GM12874 (cell line): ENCODE results near the gene SEC24A.

Experiments used
- TF ChIP-seq, protein P1 (sequence below): IDR thresholded peaks from 2 replicates; pipeline ENCODE4 v1.5.1; 2011; ENCODE audit warnings: low read depth, mild to moderate bottlenecking, control low read depth, low read length, moderate library complexity; ENCODE audit not compliant: insufficient read depth

Gene SEC24A

DNA sequence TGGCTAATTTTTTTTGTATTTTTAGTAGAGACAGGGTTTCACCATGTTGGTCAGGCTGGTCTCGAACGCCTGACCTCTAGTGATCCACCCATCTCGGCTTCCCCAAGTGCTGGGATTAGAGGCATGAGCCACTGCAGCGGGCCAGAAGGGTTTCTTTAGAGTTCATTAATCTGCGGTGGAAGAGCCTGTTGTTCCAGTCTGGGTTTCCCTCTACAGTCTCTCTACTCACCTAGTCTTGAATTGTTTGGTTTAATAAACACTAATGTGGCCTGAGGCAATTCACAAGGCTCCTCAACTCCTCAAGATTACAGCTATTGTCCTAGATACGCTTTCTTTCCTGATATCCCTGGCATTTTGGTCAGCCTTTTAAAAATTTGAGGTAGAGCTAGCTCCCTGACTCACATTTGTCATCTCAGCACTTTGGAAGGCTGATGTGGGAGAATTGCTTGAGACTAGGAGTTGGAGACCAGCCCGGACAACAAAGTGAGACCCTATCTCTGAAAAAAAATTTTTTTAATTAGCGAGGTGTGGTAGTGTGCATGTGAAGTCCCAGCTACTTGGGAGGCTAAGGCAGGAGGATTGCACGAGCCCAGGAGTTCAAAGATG, 11.4 kb upstream of the SEC24A start:
- TF ChIP-seq, protein P1, sequence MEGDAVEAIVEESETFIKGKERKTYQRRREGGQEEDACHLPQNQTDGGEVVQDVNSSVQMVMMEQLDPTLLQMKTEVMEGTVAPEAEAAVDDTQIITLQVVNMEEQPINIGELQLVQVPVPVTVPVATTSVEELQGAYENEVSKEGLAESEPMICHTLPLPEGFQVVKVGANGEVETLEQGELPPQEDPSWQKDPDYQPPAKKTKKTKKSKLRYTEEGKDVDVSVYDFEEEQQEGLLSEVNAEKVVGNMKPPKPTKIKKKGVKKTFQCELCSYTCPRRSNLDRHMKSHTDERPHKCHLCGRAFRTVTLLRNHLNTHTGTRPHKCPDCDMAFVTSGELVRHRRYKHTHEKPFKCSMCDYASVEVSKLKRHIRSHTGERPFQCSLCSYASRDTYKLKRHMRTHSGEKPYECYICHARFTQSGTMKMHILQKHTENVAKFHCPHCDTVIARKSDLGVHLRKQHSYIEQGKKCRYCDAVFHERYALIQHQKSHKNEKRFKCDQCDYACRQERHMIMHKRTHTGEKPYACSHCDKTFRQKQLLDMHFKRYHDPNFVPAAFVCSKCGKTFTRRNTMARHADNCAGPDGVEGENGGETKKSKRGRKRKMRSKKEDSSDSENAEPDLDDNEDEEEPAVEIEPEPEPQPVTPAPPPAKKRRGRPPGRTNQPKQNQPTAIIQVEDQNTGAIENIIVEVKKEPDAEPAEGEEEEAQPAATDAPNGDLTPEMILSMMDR: no peak

DNA sequence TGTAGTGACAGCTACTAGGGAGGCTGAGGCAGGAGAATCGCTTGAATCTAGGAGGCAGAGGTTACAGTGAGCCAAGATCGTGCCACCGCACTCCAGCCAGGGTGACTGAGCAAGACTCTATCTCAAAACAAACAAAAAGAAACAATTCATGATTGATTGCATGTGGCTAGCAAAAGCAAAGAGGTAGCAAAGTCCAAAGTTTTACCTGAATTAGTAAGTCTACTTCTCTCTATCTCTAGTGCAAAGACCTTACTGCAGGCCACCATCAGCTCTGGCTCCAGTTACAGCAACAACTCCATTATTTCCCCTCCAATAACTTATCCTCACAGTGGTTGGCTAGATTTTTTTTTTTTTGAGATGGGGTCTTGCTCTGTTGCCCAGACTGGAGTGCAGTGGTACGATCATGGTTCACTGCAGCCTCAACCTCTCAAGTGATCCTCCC, 9.8 kb upstream of the SEC24A start:
- TF ChIP-seq, protein P1: no peak

DNA sequence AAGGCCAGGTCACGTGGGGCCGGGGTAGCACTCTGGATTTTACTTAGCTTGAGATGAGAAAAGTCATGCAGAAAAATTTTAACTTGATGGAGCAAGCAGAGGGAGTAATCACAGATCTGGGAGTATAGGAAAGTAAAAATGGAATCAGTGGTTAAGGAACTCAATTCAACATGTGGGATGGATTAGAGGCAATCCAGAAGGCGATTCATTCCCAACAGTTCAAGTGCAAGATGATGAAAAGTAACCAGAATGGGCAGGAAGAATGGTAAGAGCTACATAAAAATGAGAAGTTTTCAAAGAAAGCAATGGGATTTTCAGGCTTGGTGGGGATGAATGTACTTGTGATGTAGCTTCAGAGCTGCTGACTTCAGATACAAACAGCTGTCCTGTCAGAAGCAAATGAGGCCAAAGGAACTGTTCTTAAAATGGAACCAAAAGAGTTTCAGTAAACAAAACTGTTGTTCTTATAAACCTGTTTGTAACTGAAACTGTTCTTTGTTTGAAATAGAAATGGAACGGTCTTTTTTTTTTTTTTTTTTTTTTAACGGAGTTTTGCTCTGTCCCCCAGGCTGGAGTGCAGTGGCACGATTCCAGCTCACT, 5.6 kb upstream of the SEC24A start:
- TF ChIP-seq, protein P1: no peak

DNA sequence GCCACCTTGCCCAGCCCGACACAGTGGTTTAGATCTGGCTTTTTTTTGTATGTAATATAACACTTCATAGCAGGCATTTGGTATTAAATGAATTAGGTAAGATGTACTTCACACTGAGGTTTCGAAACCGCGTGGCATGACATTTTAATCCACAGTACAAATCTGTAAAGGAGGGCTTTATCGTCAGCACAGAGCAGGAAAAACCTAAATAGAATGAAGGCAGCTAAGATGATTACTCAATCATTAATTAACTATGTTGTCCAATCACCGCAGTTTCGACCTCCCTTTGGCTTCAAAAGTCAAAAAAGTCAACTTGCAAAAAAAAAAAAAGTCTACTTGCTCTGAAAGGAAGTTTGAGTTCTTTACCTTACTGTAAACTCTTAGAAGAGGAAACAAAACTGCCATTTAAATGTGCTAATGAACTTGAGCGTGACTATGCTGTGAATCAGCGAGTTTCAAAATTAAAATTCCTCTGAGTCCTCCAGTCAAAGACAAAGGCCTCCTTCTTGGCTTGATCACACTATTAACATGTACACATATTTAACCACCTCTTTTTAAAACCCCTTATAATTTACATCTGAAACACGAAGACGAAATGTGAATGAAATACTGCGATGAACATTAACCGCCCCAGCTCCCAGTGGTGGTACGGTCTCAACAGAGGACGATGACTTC, 698 bp upstream of the SEC24A start:
- TF ChIP-seq, protein P1: no peak

DNA sequence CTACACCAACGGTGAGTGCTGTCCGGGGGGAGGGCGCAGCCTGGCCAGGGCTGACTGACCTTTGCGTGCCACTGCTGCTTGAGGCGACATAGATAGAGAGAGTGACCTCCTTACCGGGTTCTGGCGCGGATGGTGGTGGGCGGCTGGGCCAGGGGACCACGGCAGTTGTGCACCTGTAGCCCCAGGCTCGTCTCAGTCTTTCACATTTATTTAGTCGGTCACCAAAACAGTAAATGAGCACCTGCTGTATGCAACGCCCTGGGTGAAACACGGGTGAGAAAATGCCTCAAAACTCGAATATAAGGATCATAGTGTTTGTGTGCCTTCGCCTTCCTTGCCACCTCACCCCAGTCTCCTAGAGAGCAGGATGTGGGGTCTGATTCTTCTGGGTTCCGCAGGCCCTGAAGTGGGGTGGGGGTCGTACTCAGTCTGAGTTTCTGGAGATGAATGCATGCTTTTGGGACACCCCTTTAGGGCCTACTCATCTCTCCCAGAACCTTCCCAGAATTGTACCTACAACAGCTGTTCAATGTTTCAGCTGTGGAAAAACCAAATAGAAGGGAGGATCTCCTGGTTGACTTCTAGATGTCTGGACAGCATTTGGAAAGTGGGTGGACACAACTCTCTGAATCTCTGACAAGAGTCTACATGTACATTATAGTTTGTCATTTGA, 714 bp downstream of the SEC24A start:
- TF ChIP-seq, protein P1: no peak

DNA sequence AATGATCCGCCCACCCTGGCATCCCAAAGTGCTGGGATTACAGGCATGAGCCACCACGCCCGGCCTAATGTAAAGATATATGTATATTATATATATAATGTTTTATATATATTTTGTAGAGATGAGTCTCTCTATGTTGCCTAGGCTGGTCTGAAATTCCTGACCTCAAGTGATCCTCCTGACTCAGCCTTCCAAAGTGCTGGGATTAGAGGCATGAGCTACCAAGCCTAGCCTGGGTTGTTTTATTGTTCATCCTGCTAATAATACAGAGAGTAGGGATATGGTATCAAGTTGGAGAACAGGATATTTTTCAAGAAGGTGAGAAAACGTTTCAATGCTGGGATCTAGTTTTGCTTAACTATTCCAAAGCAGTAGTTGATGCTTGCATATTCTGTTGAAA, 2.9 kb downstream of the SEC24A start:
- TF ChIP-seq, protein P1: no peak

DNA sequence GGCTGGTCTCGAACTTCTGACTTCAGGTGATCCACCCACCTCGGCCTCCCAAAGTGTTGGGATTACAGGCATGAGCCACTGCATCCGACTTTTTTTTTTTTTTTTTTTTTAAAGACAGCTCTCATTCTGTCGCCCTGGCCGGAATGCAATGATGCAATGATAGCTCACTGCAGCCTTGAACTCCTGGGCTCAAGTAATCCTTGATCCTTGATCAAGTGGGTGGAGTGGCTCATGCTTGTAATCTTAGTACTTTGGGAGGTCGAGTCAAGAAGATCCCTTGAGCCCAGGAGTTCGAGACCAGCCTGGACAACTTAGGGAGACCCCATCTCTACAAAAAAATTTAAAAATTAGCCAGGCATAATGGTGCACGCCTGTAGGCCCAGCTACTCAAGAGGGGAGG, 8.1 kb downstream of the SEC24A start:
- TF ChIP-seq, protein P1: no peak
